Measurements from ENCODE around the gene LSAMP. TPM values are rescaled to one million over a fixed set of nuclear protein-coding genes. Genes with fewer than 3 reads are reported as not detected.
"Not testable (repeated sequence)": the region's sequence is repeated elsewhere in the genome, so short reads cannot be mapped to it uniquely, and the experiment has no call there.

The LSAMP gene
- total RNA-seq, 1 donor from 2014 or later: not detected

DNA sequence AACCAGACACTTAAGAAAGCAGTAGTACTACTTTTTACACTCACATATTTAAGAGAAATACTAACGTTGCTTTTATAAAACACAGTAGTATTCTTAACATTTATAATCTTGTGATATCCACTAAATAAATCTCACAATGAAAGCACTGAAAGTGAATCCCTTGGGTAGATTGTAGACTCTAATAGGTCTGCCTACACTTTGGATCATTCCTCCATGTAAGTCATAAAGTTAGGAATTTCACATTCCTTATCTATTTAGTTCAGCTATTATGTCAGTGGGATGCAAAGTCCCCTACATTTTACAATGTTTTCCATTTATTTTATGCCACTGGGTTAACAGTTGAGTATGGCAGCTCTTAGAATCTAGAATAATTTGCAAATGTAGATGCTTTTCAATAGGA, 330.7 kb downstream of the LSAMP start:
- intact Hi-C loops (cut with micrococcal nuclease): no loop called here

DNA sequence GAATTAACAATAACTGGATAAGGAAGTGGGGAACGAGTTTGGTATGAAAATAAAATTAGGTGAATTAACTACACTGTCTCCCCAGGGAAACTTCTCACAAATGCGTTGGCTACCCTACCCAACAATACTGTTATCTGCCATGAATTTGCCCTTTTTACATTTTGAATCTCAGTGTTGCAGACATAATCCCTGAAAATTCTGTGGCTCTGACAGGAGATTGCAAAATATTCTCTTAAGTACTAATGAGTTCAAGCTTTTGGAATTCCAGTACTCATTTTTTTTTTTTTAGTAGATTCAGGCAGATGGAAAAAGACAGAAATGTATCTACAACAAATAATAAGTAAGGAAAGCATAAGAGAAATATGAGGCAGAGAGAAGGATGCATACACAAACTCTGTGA, 332.6 kb downstream of the LSAMP start:
- intact Hi-C loops (cut with micrococcal nuclease): no loop called here

DNA sequence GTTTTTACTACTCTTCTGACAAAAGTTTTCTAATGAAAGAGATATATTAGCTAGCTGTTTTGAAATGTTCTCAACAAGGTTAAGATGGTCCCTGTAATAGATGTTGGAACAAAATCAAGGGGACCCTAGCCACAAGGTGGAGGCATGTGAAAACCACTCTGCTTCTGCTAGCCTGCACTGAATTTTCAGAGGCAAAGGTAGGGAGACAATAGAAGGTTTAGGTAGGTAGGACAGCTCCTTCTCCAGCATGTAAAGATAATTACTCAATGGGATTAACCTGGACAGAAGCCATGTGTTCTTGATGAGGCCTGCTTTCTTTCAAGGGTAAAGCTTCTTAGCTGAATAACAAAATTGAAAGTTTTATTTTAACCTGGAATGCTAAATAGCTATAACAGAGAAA, 333.5 kb downstream of the LSAMP start:
- intact Hi-C loops (cut with micrococcal nuclease): no loop called here

DNA sequence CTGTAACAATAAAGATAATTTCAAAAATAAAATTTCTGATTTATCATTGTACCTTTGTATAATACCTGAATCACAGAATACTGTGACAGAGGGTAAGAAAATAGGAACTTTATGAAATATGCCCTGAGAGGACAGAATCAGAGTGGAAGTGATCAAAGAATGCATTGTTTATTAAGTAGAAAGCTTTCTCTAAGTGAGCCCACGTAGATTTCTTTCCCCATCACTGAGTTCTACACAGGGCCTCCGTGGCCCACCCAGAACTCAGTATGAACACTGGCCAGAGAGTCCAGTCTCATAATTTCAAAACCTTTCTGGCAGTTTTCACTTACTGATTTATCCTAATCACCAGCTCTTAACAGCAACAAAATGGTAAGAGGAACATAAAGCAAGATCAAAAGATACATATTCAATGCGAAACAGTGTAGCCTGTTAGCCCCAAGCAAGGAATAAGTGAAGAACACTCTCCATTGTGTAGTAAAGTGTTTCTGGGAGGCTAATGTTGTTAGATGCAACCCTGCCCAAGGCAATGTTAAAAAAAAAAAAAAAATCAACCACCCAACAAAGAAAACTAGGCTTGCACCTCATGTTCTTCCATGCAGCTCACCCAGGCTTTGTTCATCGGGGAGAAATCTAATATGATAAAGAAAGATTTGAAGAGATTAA, 341.3 kb downstream of the LSAMP start:
- intact Hi-C loops (cut with micrococcal nuclease): no loop called here

DNA sequence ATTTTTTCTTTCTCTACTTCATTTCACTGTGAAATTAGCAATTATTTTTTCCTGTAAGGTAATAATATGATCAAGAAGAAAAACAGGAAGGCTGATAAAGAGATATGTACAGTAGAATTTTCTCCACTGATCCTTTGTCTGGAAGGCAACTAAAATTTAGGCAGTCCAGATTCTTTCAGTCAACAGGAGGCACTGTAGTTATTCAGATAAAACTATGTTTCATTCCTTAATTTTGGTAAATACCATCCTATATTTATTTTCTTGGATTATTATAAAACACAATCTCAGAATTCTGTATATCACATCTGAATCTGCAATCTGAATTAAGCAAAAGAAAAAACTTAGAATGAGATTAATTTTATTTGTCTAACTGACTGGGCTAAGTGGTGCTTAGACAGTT, 343.2 kb downstream of the LSAMP start:
- intact Hi-C loops (cut with micrococcal nuclease): no loop called here

DNA sequence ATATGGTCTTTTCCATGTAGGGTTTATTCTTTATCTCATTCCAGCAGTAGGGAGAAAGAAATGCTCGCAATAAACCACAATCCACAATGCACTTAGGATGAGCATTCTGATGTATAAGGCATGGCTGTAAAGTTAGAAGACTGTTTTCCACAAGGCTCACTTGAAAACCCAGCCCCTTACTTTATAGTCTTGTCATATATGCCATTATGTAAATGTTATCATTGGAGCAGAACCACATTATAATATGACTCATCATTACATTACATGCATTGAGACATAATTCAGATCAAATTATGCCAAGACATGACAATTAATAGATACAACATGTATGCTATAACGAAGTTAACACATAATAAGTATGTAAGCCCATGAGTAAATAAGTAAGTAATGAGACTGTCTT, 348.1 kb downstream of the LSAMP start:
- intact Hi-C loops (cut with micrococcal nuclease): no loop called here

DNA sequence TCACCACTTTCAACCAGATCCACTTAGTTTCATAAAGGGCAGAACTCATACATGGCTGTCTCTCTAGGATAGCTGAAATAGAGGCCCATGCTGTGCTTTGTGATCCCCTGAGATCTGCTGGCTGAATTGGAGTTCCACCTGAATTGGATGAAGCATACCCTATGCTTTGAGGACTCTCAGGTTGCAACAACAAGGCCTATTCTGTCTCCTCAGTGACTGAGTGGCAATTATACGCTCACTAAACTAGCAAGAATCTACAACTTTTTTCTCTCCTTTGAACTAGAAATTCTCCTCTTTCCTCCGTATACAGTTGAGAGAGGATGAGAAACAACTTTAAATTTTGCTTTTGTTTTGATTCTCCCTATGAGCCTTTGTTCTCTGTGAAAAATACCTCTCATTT, 348.7 kb downstream of the LSAMP start:
- intact Hi-C loops (cut with micrococcal nuclease): no loop called here

DNA sequence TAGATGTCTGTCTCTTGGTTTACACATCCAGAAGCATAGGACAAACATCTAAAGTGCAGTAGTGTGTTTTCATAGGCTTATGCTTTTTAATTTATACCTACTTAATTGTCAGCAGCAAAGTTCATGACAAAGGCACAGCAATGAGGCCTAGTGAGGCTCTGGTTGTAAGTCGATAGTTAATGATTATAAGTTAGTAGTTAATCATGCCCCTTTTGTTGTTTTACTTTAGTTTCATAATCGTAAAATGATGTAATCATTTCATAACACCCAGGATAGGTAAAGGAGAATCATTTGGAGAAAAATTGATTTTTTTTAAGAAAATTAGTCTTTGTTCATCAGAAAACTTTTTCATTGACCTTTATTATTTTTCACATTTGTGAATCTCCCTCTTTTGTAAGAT, 351.9 kb downstream of the LSAMP start:
- intact Hi-C loops (cut with micrococcal nuclease): no loop called here

DNA sequence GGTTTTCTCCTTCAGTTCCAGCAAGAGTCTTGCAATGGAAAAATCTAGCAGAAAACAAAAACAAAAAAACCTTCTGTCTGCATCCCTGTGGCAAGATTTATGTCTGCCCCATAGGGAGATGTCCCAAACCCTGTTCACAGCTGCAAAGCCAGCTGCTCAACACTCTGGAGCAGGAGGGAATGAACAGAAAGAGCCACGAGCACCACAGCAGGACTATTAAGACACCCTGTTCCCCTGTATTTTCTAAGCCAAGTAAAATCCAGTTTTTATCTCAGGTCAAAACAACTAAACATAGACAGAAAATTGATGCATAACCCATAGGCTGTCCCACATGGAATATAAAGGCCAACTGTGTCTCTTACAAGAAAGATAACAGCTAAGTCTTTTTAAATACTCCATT, 357.9 kb downstream of the LSAMP start:
- intact Hi-C loops (cut with micrococcal nuclease): no loop called here

DNA sequence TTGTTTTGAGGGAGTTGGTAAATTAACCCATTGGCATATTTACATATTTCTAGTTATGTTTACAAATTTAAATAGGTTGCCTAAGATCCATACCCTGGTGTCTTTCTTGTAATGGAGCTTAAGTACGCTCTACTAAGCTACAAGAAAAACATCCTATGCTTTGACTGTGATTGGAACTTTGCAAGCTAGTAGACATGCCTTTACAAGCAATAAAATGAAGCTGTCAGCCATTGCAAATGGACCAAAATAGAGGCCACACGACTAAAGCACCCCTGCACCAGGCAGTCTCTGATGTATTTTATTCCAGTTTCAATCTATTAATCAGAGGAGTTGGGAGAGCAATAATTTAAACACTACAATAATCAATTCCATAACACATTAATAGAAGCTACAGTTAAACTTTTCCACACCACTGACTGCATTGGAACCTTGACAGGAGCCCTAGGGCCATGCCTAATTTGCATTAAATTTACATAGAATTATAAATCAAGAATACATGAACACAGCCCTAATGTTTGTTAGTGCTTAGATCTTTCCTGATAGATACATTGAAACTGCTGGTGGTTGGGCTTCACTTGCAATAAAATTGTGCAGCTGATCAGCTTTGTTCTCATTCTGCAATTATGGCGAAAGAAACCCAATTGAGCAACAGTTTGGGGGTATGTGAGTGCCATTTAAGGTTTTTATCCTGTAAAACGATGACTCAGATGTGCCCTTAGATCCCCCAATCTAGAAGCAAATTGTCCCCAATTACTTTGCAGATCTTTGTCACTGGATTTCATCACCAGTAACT, 360.1 kb downstream of the LSAMP start:
- intact Hi-C loops (cut with micrococcal nuclease): no loop called here

DNA sequence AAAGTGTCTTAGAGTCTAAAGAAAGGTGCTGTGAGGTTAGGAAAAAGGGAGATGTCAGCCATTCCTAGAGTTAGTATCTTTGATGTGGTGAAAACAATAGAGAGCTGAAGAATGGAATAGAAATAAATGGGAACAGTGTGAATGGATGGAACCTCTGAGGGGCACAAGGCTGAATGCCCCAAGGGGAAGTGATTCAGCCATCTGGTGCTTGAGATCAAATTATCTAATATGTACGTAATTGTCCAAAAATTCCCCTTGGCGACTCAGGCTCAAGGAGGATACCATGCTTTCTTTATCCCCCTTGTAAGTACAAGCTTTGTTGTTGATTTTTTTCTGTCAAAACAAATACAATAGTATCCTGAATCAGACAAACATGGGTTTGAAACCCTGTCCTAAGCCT, 361.6 kb downstream of the LSAMP start:
- intact Hi-C loops (cut with micrococcal nuclease): no loop called here

DNA sequence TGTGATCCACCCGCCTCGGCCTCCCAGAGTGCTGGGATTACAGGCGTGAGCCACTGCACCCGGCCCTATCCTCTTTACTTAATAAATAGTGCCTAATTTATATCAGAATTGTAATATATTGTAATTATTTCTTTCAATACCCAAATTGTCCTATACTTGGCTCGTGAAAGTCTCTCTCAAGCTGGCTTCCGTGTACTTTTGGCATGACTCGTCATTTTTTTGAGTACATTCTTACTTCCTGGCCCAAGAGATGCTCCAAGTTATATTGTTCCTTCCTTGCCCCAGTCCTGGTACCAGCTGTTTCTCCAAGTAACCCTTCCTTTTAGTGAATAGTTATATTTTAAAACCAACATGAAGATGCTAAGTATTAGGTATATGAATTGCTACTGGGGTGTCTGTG, 366.7 kb downstream of the LSAMP start:
- intact Hi-C loops (cut with micrococcal nuclease): no loop called here

DNA sequence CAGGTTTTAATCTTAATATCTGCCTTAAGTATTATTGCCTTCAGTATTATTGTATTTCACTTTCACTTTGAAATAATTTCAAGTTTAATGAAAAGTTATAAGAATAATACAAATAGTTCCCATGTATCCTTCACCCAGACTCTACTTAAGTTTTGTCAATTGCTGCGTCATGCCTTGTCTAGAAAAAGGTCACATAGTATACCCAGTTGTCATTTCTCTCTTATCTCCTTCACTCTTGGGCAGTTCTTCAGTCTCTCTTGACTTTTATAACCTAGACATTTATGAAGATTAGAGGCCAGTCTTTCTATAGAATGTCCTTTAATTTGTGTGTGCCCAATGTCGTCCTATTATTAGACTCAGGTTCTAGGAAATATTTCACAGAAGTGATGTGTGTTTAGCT, 367.7 kb downstream of the LSAMP start:
- intact Hi-C loops (cut with micrococcal nuclease): no loop called here

DNA sequence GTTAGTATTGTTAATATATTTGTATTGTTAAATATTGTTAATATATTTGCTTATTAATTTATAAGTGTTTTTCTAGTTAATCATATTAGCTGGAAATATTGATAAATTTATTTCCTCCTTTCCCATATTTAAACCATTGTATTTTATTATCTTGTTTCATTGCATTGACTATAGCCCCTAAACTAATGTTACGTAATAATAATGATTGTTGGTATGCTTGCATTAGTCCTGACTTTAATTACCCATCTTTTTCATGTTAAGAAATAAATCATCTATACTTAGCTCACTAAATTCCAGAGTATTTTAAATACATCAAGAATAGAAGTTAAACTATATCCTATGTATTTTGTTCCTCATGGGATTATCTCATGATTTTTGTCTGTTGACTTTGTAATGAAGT, 368.2 kb downstream of the LSAMP start:
- intact Hi-C loops (cut with micrococcal nuclease): no loop called here

DNA sequence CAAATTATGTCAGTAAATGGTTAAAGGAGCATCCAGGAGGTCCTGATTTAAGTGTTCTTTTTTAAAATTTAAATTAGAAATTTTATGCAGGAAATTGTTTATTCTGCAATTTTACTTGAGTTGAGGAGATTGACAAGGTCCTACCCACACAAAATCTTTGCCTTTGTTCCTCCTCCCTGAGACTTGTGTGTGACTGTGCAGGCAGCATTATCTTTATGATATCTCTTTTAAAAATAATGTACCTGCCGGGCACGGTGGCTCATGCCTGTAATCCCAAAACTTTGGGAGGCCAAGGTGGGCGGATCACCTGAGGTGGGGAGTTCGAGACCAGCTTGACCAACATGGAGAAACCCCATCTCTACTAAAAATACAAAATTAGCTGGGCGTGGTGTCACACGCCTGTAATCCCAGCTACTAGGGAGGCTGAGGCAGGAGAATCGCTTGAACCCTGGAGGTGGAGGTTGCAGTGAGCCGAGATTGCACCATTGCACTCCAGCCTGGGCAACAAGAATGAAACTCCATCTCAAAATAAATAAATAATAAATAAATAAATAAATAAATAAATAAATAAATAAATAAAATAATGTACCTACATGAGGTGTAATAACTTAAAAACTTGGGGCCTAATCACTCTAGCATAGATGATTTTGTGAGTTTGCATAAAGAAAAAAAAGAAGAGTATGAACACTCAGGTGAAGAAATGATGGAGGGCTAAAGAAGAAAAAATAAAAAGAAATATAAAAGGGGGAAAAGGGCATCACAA, 374.6 kb downstream of the LSAMP start:
- intact Hi-C loops (cut with micrococcal nuclease): not testable (repeated sequence)

DNA sequence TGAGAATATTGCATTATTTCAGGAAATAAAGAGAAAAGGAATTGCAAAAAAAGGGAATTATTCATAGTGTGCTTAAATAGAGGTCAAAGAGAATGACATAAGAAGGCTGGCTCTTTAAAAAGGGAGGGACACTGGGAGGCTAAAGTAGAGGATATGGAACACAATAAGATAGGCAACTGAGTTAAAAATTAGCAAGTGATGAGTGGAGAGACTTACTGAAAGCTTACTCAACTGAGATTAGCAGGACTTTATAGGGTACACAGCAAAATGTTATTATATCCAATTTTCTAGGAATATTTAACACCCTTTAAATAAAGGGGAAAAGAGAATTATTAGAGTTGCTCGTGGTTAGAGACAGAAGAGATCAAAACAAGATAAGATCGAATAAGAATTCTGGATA, 375.2 kb downstream of the LSAMP start:
- intact Hi-C loops (cut with micrococcal nuclease): no loop called here

DNA sequence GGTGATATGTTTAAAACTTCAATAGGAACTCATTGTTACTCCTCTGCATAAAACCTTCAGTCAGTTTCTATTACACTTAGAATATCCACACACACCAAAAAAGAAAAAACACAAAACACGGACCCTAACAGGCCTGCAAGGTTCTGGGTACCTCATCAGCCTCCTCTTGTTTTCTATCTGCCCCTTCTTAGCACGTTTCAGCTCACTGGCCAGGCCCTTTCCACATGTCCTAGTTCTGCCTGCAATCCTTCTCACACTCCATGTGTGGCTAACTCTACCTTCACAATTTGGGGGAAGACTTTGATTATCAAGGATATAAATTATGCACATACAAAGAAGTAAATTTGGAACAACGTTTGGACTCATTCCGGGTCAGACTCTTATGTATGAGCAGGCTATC, 376.3 kb downstream of the LSAMP start:
- intact Hi-C loops (cut with micrococcal nuclease): no loop called here

DNA sequence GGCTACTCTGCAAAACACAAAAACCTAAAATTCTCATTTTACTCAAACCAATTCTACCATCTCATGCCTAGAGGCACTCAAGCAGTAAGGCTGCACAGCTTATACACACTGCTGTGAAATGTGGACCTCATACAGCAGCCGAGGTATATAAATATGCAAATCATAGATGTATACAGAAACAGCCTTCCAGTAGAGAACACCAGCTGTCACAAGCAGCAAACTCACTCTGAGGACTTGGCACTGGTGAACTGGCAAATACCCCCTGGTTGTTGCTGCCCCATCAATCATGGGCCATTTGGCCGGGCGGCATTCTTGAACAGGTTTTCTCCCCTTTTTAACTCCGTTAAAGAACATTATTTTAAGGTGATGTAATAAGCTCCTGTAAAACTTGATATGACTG, 378.0 kb downstream of the LSAMP start:
- intact Hi-C loops (cut with micrococcal nuclease): no loop called here

DNA sequence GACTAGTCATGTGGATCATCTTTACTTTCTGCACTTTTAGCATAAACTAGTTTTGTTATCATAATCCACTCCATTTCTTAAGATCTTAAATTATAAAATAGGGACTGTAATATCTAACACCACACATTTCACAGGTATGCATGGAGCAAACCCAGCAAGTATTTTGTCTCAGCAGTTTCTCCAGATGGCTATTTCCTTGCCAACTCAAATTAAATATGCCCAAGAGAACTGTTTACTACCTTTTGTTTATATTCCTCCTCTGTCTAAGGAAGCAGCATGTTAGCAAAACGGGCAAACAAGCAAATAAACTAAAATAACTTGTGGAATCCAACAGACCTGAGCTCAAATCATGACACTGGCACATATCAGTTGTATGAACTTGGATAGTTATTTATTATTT, 379.8 kb downstream of the LSAMP start:
- intact Hi-C loops (cut with micrococcal nuclease): no loop called here

DNA sequence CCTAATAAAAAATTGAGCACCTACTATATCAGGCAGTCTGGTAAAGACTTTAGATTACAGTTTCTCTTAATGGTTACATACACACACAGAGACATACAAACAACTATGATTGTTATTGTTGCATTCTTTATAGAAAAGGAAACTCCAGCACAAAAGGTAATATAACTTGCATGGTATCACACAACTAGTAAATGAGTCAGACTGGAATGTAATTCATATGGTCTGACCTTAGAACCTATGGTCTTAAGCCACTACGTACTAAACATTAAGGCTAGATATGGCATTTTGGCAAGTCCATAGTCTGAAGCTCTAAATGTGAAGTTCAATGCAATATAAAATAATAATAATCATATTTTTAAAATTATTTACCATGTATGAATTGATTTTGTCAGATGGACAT, 380.6 kb downstream of the LSAMP start:
- intact Hi-C loops (cut with micrococcal nuclease): no loop called here

DNA sequence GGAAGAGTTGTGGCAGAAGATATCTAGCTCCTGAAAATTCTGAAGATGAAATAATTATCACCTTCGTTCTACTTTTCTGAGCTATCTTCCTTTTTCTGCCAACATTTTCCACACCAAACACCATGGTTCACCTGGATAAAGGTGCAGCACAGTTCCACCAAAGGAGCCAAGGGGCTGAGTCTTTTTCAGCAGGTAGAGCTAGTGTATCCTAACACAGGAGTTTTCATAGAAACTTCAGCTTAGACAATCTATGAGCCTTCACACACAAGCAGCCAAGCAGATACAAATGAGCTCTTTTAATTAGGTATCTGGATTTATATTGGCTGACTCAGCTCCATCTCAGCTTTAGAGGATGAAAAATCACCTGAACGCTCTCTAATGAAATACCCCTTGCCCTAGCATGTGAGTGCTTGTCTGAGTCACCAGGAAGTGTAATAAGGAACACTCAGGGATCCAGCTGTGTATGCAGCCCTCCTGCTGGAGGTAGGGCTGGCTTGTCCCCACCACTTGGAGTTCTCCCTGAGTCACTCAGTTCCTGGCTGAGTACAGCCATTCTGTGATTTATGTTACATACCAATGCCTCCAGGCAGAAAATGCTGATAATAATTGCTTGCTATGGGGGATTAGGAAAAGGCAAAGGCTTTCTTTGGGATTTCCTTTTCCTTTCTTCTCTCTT, 385.7 kb downstream of the LSAMP start:
- intact Hi-C loops (cut with micrococcal nuclease): no loop called here

DNA sequence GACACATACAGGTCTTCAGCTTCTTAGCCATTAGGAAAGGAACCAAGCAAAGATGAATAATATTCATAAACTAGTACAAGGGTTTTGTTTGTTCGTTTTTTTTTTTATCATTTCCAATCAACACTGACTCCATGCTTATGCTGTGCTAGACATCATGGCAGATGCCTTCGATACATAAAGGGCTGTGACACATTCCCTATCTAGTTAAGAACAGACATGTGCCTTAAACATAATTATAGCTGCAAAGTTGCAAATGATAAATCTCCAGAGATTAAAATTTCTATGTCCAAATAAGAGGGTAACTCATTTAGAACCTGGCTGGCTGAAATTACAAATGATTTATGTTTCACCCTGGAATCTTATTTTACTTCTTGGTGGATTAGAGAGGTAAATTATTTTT, 386.4 kb downstream of the LSAMP start:
- intact Hi-C loops (cut with micrococcal nuclease): no loop called here

Data from T-helper 2 cell treated with Interferon-gamma antibody and Interleukin-4, amounts not matched to agents 100 ng/mL and 5 ng/mL, for 36 hours (primary cell).